GM18870 (cell line): Measurements from ENCODE around the gene GUCY2C.
"Not testable (repeated sequence)": the region's sequence is repeated elsewhere in the genome, so short reads cannot be mapped to it uniquely, and the experiment has no call there.

Source experiments
- ATAC-seq: cut with Tn5 transposase; IDR thresholded peaks from one replicate; pipeline ENCODE4 v1.9.1; 2021; ENCODE audit warnings: moderate library complexity; ENCODE audit not compliant: unreplicated experiment

Gene GUCY2C

DNA sequence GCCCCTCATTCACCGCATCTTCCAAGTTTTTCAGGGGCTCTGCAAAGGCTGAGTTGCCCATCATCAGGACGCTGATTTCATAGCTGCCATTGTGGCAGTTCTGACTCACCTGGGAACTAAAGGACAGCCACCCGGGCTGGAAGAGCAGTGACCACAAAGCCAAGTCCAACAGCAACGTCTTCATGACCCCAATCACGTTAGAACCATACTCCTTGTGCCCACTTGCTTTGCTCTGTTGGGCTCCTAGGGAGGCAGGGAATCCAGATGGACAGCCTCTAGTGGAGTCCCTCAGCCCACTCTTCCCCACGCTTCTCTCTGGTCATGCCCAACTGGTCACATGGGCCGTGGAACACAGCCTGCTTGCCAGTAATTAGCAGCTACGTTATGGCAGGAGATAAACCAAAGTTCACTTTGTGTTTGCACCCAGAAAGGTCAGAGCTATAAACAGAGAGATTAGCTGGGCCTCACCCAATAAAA is at the start of gene GUCY2C:
TSS of gene GUCY2C (minus strand) at position 335 of the 477 bp plus-strand sequence. CDS start at position 184, 151 bp downstream.
- ATAC-seq: no peak

DNA sequence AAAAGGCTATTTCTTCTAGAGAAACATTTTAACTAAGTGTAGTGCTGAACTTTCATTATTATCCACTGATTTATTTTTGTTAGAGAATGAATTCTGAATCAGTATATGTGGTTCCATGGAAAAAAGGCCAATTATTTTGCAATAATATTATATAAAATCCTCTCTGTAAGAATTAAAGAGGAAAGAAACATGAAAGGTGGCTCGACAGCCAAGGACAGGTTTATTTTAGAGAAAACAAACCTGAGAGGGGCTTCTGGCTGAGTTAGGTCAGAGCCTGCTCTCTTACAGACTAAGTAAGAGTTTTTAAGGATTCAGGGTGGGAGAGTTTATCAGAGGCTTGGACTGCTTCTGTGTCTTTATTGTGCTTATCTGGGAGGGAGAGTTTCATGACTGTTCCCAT is 46.7 kb upstream of the GUCY2C start:
- no peak for ATAC-seq

DNA sequence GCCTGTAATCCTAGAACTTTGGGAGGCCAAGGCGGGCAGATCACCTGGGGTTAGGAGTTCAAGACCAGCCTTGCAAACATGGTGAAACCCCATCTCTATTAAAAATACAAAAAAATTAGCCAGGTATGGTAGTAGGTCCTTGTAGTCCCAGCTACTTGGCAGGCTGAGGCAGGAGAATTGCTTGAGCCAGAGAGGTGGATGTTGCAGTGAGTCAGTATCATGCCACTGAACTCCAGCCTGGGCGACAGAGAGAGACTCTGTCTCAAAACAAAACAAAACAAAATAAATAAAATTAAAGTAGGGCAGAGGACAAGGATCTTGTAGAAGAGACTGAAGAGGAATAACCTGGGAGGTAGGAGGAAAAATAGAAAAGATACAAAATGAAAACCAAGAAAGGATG is 45.5 kb upstream of the GUCY2C start:
- ATAC-seq: no peak

DNA sequence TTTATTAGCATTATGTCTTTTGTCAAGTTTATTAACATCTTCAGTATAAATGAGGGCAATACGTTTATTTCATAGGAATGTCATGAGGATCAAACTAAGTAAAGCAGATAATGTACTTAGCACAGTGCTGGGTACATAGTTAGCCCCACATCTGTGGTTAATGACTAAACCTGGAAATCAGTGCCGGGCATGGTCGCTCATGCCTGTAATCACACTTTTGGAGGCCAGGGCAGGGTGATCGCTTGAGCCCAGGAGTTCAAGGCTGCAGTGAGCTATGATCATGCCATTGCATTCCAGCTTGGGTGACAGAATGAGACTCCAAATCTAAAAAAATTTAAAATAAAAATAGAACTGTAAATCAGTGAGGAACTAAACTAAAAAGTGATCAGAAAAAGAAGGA is 44.8 kb upstream of the GUCY2C start:
- no peak for ATAC-seq

DNA sequence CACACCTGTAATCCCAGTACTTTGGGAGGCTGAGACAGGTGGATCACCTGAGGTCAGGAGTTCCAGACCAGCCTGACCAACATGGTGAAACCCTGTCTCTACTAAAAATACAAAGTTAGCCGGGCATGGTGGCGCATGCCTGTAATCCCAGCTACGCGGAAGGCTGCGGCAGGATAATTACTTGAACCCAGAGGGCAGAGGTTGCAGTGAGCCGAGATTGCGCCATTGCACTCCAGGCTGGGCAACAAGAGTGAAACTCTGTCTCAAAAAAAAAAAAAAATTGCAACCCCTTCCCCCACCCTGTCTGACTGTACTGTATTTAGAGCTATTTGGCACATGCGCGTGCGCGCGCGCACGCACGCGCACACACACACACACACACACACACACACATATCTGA is 40.0 kb upstream of the GUCY2C start:
- not testable (repeated sequence) for ATAC-seq

DNA sequence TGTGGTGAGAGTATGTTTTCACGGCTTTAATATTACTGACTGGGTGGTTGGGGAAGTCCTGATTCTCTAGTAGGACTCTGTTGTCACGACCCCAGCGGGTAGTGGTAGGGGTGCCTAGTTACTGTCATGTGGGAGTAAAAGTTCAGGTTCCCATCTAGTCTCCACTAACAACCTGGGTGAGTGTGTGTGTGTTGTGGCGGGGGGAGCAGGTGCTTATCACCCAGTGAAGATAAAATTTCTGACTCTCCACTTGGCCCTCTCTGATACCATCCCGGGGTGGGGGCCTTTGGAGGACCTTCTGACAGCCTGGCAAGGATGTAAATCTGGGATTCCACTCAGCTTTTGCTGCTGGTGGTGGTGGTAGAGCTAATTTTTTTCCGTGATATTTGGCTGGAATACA is 35.4 kb upstream of the GUCY2C start:
- ATAC-seq: no peak

DNA sequence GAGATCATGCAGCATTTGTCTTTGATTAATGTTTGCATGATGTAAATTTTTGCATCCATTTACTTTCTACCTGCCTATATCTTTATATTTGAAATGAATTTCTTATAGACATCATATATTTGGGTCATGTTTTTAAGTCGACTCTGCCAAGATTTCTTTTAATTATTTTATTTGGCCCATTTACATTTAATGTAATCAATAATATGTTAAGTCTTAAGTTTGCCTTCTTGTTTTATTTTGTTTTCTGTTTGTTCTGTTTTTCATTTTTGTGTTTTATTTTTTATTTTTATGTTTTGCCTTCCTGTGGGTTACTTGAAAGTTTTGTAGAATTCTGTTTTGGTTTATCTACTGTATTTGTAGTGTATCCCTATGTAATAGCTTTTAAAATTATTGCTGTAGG is 33.2 kb upstream of the GUCY2C start:
- ATAC-seq: no peak

DNA sequence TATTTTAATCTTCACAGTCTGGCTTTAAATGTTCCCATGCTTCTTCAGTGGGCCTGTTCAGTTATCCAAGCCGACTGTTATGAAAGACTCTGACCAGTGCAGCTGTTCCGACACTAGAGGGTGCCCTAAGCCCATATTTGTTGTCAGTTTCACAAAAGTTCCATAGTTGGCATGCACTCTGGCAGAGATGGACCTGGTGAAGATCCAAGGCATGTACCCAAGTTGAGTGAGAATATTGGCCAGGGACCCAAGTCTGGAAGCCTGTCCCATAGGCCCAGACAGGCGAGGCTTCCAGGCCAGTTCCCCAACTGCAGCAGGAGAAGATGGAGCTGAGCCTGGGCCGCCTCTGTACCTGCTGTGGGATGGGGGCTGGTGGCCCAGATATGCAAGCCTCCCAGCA is 27.4 kb upstream of the GUCY2C start:
- ATAC-seq: no peak

DNA sequence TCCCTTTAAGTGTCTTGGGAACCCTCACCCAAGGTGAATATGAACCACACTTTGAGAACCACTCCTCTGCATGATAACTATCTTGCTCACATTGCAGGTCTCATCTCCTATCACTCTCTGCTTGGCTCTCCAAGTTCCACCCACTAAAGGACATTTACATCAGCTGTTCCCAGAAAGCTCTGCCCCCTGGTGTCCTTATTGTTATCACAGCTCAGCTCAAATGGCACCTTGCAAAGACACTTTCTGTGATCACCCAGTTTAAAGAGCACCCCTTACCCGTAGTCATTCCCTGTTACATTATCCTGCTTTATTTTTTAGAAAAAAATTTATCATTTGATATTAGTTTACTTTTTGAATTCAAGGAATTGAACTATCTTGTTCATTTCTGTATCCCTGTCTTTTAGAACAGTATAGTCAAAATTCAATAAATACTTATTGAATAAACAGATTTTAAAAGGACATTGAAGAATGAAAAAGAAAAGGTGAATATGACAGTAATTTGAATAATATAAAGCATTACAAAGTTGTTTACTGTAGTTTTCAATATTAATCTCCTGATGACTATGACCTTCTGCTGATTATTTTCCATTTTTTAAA is 20.5 kb upstream of the GUCY2C start:
- ATAC-seq: peak; percentile 68

DNA sequence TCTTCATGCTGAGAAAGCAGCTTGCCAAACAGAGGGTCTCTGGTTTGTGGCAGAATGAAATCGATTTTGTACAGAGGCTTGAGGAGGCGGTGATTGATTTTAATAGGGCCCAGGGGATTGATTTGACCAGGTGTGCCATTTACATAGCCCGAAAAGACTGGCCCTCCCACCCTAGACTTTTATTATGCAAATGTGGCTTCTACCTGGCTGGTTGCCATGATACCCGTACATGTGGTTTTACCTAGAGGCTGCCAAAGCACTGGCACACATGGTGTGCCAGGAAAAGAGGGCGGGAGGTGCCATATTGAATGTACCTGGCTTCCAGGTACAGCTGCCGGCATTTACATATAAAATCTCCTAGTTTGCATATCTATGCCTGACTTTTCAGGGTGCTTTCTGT is 18.0 kb upstream of the GUCY2C start:
- no peak for ATAC-seq

DNA sequence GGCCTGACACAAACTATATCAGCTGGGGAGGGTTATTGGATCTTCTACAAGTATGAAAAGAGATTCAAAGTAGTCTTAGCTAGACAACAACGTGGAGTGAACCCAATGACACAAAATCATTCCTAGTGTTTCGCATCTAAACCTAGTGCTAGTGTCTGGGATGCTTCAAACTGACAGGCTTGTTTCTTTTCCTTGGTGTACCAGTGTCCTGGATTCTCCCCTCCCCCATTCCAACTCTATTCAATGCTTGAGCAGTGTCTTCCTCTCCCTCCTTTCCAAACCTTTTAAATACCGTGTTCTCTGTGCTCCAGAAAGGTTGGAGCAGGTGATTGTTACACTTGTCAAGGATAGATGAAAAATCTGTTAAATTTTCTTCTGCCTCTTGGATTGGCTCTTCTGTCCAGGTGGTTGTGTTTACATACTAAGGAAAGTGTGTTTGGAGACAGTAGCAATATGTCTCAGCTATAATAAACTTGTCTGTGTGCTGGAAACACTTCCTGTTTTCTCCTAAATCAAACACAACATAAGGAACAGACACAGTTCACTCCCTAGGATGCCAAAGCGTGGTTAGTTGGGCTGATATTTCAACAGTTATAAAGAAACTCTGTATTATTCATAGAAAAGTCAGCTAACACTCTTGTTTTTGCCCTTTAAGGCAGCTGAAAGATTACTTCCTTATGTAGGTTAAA is 14.4 kb upstream of the GUCY2C start:
- ATAC-seq: no peak

DNA sequence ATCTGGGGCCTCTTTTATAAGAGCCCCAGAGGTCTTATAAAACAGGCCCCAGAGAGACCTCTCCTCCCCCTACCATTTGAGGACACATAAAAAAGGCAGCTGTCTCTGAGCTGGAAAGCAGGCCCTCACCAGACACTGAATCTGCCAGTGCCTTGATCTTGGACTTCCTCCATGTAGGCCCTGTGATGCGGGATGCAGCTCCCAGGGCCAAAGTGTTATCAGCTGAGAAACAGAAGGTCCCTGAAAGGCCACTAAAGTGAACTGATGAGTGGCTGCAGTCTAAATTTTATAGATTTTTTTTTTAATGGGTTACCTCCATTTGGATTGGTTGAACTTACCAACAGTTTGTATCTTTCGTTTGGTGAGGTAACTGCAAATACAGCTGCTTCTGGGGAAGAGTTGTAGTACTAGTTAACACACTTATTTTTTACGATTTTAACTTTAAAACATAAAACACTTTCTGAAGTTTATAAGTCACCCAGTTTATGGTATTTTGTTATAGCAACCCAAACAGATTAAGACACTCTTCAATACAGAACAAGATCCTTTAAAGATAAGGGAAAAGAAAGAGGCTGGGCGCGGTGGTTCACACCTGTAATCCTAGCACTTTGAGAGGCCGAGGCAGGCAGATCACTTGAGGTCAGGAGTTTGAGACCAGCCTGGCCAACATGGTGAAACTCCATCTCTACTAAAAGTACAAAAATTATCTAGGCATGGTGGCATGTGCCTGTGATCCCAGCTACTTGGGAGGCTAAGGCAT is 5.6 kb upstream of the GUCY2C start:
- ATAC-seq: no peak

DNA sequence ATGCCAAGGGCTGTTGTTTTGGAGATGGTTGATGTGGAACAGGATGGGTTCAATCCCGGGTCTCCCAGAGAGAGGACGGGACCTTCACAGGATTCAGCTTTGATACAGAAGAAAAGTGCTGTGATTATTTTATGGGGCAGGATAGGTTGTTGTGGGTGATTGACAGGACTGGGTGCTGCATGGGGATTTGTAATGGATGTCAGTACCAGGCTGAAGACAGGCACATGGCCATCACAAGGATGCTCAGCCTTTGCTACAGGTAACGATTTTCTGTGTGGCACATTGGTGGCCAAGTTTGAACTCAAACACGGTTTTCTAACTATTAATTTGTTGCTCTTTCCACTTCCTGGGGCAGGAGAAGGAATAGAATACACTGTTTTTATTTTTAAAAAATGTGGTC is 4.5 kb upstream of the GUCY2C start:
- ATAC-seq: no peak

DNA sequence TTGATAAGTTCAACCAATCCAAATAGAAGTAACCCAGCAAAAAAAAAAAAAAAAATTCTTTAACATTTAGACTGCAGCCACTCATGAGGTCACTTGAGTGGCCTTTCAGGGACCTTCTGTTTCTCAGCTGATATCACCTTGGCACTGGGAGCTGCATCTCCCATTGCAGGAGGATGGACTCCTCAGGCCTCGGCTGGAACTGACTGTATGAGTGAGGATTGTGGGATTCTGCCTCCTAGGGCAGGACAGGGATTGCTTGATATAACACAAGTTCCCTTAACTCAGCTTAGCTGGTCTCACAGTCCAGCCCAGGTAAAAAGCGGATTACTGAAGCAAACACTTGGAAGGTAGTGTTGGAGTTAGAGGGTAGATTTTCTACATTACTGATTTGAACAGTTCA is 3.5 kb upstream of the GUCY2C start:
- no peak for ATAC-seq

DNA sequence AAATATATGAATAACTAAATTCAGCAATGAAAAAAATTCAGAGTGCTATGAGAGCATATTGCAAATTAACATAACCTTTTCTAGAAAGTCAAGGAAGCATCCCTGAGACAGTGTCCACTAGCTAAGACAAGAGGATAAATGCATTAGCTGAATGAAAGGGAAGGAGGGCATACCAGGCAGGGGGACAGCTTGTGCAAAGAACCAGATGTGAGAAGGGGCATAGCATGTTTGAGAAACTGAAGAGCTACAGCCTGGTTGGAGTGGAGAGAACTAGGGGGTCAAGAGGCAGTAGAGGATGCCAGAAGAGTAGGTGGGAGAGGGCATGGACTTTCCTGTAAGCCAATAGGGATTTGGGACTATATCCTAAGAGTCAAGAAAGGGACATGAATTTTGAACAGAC is 2.2 kb upstream of the GUCY2C start:
- ATAC-seq: no peak

DNA sequence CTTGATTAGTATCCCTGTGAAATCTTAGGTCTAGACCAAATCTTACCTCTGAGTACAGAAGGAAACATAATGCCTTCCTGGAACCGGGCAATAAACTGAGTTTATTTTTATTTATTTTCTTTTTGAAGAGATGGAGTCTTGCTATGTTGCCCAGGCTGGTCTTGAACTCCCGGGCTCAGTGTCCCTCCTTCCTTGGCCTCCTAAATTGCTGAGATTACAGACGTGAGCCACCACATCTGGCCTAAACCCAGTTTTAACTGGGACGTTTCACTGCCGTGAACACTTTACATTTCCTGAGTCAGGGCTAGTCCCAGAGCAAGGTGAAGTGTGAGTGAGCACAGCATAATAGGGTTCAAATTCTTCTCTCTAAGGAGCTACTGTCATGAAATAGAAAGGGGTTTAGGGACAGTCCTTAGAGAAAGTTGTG is 671 bp downstream of the GUCY2C start:
- ATAC-seq: no peak

DNA sequence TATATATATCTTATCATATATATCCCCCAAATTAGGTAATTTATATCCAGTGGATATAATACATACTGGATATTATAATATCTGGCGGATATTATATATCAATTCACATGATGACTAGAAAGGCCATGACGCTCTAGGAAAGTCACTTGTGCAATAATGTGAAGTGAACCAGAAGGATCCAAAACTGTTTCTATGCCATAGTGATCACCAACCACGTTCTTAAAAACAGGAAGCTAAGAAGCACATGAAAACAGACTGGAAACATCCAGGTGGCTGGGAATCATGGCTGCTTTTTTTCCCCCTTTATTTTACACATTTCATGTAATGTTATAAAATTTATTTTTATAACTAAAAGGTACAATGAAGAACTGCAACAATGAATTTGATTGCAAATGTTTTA is 1.4 kb downstream of the GUCY2C start:
- ATAC-seq: no peak

DNA sequence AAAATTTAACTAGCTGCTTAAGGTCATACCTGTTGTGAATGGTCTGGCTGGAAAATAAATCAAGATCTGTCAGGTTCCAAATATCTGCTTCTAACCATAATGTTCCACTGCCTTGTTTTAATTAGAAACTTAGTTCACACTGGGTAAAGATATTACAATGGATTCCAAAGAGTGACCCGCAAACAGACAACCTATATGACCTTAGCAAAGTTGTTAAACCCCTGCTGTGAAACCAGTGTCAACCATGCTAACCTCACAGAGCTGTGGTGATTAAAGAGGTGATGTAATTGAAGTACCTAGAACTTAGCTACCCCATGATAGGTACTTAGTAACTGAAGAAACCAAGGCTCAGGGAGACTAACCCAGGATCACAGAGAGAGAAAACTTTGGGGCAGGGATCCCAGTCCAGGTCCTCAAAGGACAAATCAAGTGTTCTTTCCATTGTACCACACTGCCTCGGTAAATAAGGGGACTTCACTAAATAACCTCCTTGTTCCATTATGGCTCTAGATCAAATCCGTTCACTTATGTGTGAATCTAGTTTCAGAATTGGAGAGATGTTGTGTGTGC is 2.2 kb downstream of the GUCY2C start:
- no peak for ATAC-seq

DNA sequence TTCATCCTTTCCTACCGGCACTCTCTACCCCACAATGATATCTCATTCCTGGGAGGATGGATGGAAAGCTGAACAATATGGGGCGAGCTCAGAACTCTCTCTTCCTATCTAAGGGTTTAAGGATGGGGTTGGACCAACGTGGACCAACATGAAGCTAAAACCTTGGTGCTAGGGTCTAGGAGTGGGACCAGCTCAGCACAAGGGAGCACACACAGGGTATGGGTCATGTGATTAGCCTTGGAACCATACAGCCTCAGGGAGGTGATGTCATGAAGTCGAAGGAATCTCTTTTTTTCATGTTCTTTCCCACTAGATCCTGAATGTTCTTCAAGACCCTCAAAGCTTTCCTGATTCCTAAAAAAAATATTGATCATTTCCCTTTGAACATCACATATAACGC is 3.3 kb downstream of the GUCY2C start:
- no peak for ATAC-seq

DNA sequence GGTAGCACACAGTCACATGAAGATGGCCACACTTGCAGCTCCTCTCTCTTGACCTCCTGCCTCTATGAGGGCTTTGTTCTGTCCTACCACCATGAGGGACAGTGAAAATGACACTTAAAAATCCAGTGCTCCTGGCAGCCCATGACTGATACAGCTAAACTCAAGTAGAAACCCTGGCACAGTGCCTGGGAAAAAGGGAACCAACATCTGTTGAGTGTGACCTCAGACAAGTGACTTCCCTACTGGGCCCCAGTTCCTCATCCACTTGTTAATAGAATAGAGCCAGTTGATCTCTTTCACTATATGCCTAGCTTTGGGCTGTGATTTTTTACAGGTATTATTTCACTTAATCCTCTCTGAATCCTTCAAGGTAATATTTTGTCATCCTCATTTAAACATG is 4.8 kb downstream of the GUCY2C start:
- ATAC-seq: no peak

DNA sequence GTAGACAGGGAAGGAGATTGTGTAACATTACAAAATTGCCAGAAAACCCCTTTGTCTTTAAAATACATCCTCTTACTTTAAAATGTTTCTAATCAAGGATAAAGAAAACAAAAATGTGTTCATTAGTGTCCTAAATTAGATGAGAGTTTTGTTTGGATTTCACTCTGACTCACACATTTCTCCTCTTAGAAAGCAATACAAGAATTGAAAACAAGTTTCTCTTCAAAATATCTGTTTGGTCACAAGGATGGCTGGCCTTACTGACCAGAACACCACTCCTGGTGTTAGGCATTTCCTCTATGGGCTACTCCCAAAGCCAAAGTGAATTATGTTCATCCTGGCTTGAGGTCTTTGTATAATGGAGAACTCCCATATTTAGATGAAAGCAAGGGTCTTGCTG is 6.4 kb downstream of the GUCY2C start:
- ATAC-seq: no peak

DNA sequence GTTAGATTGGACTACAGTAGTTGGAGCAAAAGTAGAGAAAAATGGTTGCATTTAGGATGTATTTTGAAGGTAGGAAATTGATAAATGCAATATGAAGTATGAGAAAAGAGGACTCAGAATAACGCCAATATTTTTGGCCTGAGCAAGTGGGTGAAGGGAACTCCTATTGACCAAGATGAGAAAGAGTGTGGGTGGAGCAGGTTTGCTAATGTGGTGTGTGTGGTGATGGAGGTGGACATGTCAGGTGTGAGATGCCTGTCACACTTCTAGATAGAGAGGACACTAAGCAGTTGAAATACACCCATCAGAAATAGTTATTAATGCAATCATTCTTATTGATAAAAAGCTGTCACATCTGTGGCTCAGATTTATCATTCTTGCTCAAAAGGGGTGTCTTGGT is 7.3 kb downstream of the GUCY2C start:
- ATAC-seq: no peak
